GM23248 (cell line): Measurements from ENCODE around the gene COL15A1. TPM values are rescaled to one million over a fixed set of nuclear protein-coding genes. Genes with fewer than 3 reads are reported as not detected.

ENCODE experiments used
- DNase-seq: peaks from one replicate; pipeline ENCODE4 v3.0.0-alpha.2; 2015
- H2AFZ ChIP-seq: fragments of 200-600 bp; sonication (generic); 2 replicates; pipeline ENCODE4 v1.6.1; 2016; ENCODE audit warnings: antibody characterized with exemption
- H3F3A ChIP-seq: fragments of 200-600 bp; sonication (generic); 2 replicates; pipeline ENCODE4 v1.6.1; 2016; ENCODE audit warnings: mild to moderate bottlenecking, antibody characterized with exemption, mixed run types; ENCODE audit not compliant: insufficient read depth
- H3K27ac ChIP-seq: fragments of 200-600 bp; sonication (generic); 2 replicates; pipeline ENCODE4 v1.5.1; 2016; ENCODE audit warnings: mild to moderate bottlenecking
- H3K27me3 ChIP-seq: fragments of 200-600 bp; sonication (generic); replicated peaks from 2 replicates; pipeline ENCODE4 v1.6.1; 2016; ENCODE audit warnings: mild to moderate bottlenecking; ENCODE audit not compliant: insufficient read depth
- H3K36me3 ChIP-seq: fragments of 200-600 bp; sonication (generic); 2 replicates; pipeline ENCODE4 v1.6.1; 2016; ENCODE audit warnings: low read depth, mild to moderate bottlenecking
- H3K4me1 ChIP-seq: fragments of 200-600 bp; sonication (generic); 2 replicates; pipeline ENCODE4 v1.6.1; 2016; ENCODE audit warnings: mild to moderate bottlenecking; ENCODE audit not compliant: insufficient read depth
- H3K4me2 ChIP-seq: fragments of 200-600 bp; sonication (generic); one replicate; pipeline ENCODE4 v1.6.1; 2016; ENCODE audit warnings: mild to moderate bottlenecking; ENCODE audit not compliant: unreplicated experiment
- H3K4me3 ChIP-seq: fragments of 200-600 bp; sonication (generic); 2 replicates; pipeline ENCODE4 v1.5.1; 2016; ENCODE audit warnings: mild to moderate bottlenecking
- H3K79me2 ChIP-seq: fragments of 200-600 bp; sonication (generic); 2 replicates; pipeline ENCODE4 v1.6.1; 2016; ENCODE audit warnings: mild to moderate bottlenecking; ENCODE audit not compliant: insufficient read depth
- H3K9ac ChIP-seq: fragments of 200-600 bp; sonication (generic); 2 replicates; pipeline ENCODE4 v1.6.1; 2016; ENCODE audit warnings: mild to moderate bottlenecking
- H3K9me2 ChIP-seq: fragments of 200-600 bp; sonication (generic); 2 replicates; pipeline ENCODE4 v1.6.1; 2016; ENCODE audit warnings: mixed run types, mild to moderate bottlenecking, moderate library complexity; ENCODE audit not compliant: insufficient read depth
- H3K9me3 ChIP-seq: fragments of 200-600 bp; sonication (generic); one replicate; pipeline ENCODE4 v1.6.1; 2017; ENCODE audit warnings: low read depth
- H4K20me1 ChIP-seq: fragments of 200-600 bp; sonication (generic); 2 replicates; pipeline ENCODE4 v1.6.0; 2016; ENCODE audit not compliant: insufficient read depth
- EZH2 ChIP-seq: fragments of 200-600 bp; sonication (generic); IDR thresholded peaks from 2 replicates; pipeline ENCODE4 v1.6.1; 2018; ENCODE audit warnings: antibody characterized with exemption, mild to moderate bottlenecking; ENCODE audit not compliant: insufficient read depth, poor library complexity, severe bottlenecking
- EZH2phosphoT487 ChIP-seq: fragments of 200-600 bp; sonication (generic); IDR thresholded peaks from 2 replicates; pipeline ENCODE4 v1.6.1; 2018; ENCODE audit warnings: antibody characterized with exemption, moderate library complexity, mild to moderate bottlenecking, low read depth; ENCODE audit not compliant: insufficient read depth
- WGBS, 2 experiments: methylation state at CpG; one replicate each; pipeline ENCODE4 v1.1.6; 2015 to 2017; ENCODE audit warnings: low lambda C conversion rate in 2 of 2, low coverage in 1 of 2; ENCODE audit errors: missing lambda C conversion rate in 2 of 2; 5-methylcytosine and 5-hydroxymethylcytosine counted together
- in situ Hi-C: fragments of 300-500 bp; cut with MboI; formaldehyde crosslinking; loops from 2 replicates; pipeline ENCODE4 v1.15.0; 2020
- polyA plus RNA-seq: library from polyadenylated mRNA; unstranded; fragments of >200 nt; fragmentation: Nextera tagmentation; extraction: Ambion mirVana; gene quantifications from 2 replicates; pipeline ENCODE4 v1.2.1, GENCODE V29; 2016
- total RNA-seq: library from RNA; depleted of rRNA; stranded (reverse); fragments of >200 nt; shearing (Covaris generic); gene quantifications from 2 replicates; pipeline ENCODE4 v1.2.3, GENCODE V29; 2014

Gene COL15A1
- total and polyA plus RNA-seq, 2 experiments from 2014 or later, result 9.7 to 16.8 TPM

DNA sequence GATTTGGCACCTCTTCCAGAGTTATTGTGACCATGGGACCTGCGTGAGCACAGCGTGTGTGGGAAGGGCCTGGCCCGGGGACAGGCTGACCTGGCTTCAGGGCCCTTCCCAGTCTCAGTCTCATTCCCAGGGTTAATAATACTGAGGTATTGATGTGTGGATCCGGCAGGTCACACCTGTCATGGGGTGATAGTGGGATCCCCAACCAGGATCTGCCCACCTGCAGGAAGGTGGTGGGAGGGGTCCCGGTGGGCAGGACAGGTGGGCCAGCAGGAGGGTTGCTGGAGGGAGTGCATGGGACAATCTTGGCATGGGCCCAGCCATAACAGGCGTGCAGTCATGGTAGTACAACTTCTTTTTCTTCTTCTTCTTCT, 55.4 kb downstream of the COL15A1 start:
- Histone ChIP-seq H3K4me3 (no peak overlapping the region), H3K79me2 (no peaks in the 10 kb centered on the region), H3K9ac (no peak overlapping the region), H3K9me3 (no peaks in the 10 kb centered on the region), H3K27ac (no peak overlapping the region), H3K36me3 (no peaks in the 10 kb centered on the region), H2AFZ (no peak overlapping the region), H4K20me1 (no peaks in the 10 kb centered on the region), H3K4me1 (peaks cover 41% of the 10 kb centered on the region), H3K4me2 (no peak overlapping the region), H3K9me2 (no peaks in the 10 kb centered on the region), H3K27me3 (no peaks in the 10 kb centered on the region), H3F3A (no peaks in the 10 kb centered on the region)
- in situ Hi-C loops, result loop anchor here (5.0 kb wide), 1 partner anchor 142 kb away; no protein-coding TSS in a partner anchor
- TF ChIP-seq EZH2 (no peak), EZH2phosphoT487 (no peak)
- 46 to 51% methylated on average over 6 of the region's 6 CpGs for WGBS, 2 experiments
- no peak for DNase-seq

DNA sequence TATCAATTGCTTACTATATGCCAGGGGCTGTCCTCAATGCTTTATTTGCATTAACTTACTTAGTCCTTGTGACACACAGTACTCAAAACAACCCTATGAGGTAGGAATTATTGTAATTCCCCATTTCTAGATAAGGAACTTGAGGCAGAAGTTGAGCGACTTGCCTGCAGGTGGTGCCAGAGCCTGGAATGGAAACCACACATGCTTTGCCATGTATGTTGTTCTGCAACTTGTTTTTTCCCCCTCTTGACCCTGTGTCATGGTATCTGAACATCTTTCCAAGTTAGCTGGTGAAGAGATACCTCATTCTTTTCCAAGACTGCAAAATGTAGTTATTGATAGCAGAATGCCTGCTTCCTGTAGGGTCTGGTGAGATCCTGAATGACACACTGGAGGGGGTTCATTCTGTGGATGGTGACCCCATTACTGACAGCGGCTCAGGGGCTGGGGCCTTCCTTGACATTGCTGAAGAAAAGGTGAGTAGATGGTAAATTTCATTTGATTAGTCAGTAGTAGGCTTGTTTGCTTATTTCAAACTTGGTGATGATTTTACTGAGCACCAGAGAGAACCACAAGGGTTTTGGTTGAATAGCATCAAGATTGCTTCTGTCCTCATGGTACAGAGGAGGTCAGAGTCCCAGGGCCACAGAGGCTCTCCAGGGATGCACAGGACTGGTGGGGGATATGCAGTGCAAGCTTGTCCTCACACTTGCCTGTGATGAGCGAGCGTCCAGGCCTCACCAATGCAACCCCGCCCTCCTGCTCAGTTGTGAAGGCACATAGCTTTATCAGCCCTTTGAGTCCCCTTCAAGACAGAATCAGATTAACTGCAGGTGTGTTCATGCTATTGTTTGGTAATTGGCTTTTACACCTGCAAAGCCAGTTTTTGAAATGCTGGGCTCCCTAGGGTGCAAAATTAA, 57.0 kb downstream of the COL15A1 start:
- in situ Hi-C loops, result loop anchor here (25.0 kb wide), 1 partner anchor 137 kb away; no protein-coding TSS in a partner anchor
- Histone ChIP-seq H3K27ac (no peak overlapping the region), H3K9me3 (no peaks in the 10 kb centered on the region), H3K4me2 (no peak overlapping the region), H3K9me2 (no peaks in the 10 kb centered on the region), H3K27me3 (no peaks in the 10 kb centered on the region), H3K4me1 (peaks cover 25% of the 10 kb centered on the region), H2AFZ (no peak overlapping the region), H3K9ac (no peak overlapping the region), H3F3A (no peaks in the 10 kb centered on the region), H3K36me3 (no peaks in the 10 kb centered on the region), H3K79me2 (no peaks in the 10 kb centered on the region), H3K4me3 (no peak overlapping the region), H4K20me1 (no peaks in the 10 kb centered on the region)
- peak; percentile 82 for DNase-seq
- WGBS, 2 experiments, result 79 to 82% methylated on average over 5 of the region's 5 CpGs
- TF ChIP-seq EZH2 (no peak), EZH2phosphoT487 (no peak)

DNA sequence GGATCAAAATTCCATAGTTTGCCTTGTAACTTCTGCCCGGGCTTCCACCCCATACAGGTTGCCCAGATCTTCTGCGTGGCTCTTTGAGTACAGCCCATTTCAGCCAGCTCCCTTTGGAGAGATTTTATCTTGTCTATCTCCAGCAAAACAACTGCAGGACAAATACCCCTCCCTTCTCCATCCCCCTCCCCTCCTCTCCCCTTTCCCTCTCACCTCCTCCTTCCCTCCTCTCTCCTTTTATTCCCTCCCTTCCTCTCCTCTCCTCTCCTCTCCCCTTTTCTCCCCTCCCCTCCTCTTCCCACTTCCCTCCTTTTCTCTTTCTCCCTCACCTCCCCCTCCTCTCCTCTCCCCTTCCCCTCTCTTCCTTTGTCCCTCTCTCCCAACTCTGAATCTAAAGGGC, 58.2 kb downstream of the COL15A1 start:
- Histone ChIP-seq H3F3A (no peaks in the 10 kb centered on the region), H3K9ac (no peak overlapping the region), H3K9me3 (no peaks in the 10 kb centered on the region), H4K20me1 (no peaks in the 10 kb centered on the region), H3K36me3 (no peaks in the 10 kb centered on the region), H3K27me3 (no peaks in the 10 kb centered on the region), H3K4me1 (peaks cover 21% of the 10 kb centered on the region), H3K79me2 (no peaks in the 10 kb centered on the region), H3K4me2 (no peak overlapping the region), H2AFZ (no peak overlapping the region), H3K4me3 (no peak overlapping the region), H3K9me2 (no peaks in the 10 kb centered on the region), H3K27ac (no peak overlapping the region)
- in situ Hi-C loops, result loop anchor here (25.0 kb wide), 1 partner anchor 135 kb away; no protein-coding TSS in a partner anchor
- 97 to 100% methylated on average over 2 of the region's 2 CpGs for WGBS, 2 experiments
- TF ChIP-seq EZH2phosphoT487 (no peak), EZH2 (no peak)
- DNase-seq, result no peak

DNA sequence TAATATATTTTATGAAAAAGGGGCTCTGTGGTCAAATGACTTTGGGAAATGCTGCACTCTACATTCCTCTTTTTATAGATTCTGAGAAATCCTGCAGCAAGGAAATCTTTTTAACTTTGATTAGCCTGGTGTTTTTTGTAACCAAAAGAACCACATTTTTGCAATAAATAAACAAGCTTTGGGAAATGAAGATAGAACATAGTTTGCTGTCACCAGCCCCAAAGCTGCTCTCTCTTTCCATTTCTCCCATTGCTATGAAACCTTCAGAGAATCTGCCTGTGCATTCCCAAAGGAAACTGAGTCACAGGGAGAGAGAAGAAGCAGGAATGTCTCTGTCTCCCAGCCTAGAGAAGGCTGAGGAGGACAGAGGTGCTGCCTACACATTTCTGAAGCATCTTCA, 59.0 kb downstream of the COL15A1 start:
- H3K4me2 ChIP-seq, result no peak overlapping the region
- H3K79me2 ChIP-seq, result no peaks in the 10 kb centered on the region
- no peaks in the 10 kb centered on the region for H3K9me2 ChIP-seq
- no peaks in the 10 kb centered on the region for H3K9me3 ChIP-seq
- H3K4me3 ChIP-seq, result no peak overlapping the region
- H3K27me3 ChIP-seq, result no peaks in the 10 kb centered on the region
- H3K36me3 ChIP-seq, result no peaks in the 10 kb centered on the region
- in situ Hi-C loops, result loop anchor here (25.0 kb wide), 1 partner anchor 135 kb away; no protein-coding TSS in a partner anchor
- H3F3A ChIP-seq, result no peaks in the 10 kb centered on the region
- no peak for TF ChIP-seq EZH2phosphoT487
- TF ChIP-seq EZH2, result no peak
- H3K9ac ChIP-seq, result no peak overlapping the region
- no peak overlapping the region for H3K27ac ChIP-seq
- DNase-seq, result no peak
- no peak overlapping the region for H2AFZ ChIP-seq
- H3K4me1 ChIP-seq, result peaks cover 12% of the 10 kb centered on the region
- no peaks in the 10 kb centered on the region for H4K20me1 ChIP-seq
